Left lobe of liver (tissue), 2 donors: ENCODE data around the gene TUFT1. TPM values are rescaled to one million over a fixed set of nuclear protein-coding genes. Genes with fewer than 3 reads are reported as not detected.

Experiments used
- ATAC-seq: fragments of 200-7000 bp; cut with Tn5 transposase; one replicate; pipeline ENCODE4 v1.9.1; 2020; ENCODE audit warnings: mild to moderate bottlenecking, moderate library complexity
- DNase-seq: peaks from one replicate; pipeline ENCODE4 v3.0.0-alpha.2; 2020; ENCODE audit warnings: low spot score
- total RNA-seq: library from RNA; stranded (reverse); gene quantifications from one replicate; pipeline ENCODE4 v1.2.1, GENCODE V29; 2021
- donor health status: DM: no; HTN: no; CAD: no; lungs with moderate emphysema.
- donor health status: DM: no; HTN: yes; CAD: no.

TUFT1 gene, protein sequence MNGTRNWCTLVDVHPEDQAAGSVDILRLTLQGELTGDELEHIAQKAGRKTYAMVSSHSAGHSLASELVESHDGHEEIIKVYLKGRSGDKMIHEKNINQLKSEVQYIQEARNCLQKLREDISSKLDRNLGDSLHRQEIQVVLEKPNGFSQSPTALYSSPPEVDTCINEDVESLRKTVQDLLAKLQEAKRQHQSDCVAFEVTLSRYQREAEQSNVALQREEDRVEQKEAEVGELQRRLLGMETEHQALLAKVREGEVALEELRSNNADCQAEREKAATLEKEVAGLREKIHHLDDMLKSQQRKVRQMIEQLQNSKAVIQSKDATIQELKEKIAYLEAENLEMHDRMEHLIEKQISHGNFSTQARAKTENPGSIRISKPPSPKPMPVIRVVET
- total RNA-seq, result 1.4 TPM

DNA sequence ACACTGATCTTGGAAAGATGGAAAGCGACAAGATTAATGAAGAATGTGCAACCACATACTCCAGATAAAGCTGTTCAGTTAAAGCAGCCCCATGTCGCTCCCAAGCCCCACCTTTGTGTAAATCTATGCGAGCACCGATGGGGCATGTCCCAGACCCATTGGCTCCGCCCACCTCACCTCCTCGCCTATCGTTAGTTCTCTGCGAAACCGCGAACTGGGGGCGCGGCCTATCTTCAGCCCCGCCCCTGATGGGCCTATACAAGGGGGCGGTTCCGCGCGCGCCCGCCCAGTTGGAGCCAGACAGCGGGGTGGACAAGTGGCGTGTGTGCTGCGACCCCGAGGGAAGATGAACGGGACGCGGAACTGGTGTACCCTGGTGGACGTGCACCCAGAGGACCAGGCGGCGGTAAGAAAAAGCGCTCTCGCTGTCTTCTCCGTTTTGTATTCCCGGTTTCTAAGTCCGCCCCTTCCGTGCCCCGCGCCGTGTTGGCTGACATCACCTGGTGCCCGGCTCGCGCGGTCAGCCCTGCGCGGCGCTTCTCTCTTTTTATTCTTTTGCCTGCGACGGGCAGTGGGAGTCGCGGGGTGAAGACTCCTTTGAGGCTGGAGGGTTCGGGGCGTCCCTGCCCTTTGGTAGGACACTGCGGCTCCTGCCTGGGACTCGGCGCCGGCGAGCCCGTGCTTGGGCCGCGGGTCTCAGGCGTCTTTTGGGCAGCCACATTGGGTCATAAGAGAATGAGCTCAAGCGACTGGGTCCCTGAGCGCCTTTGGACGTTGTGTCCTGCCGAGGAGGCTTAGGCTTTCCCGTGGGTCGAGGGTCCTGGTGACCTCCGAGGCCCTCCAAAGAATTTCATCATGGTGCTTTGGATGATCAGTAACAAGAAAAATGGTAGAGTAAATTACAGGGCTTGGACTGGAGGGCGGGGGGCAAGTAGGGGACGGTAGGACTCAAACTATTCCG lies at the start of gene TUFT1:
Gene TUFT1, plus strand, starts transcription at position 289 of the 961 bp plus-strand sequence. Its CDS starts 58 bp downstream, at position 347.
- ATAC-seq (peak; percentile 90), DNase-seq (peak; percentile 90)

DNA sequence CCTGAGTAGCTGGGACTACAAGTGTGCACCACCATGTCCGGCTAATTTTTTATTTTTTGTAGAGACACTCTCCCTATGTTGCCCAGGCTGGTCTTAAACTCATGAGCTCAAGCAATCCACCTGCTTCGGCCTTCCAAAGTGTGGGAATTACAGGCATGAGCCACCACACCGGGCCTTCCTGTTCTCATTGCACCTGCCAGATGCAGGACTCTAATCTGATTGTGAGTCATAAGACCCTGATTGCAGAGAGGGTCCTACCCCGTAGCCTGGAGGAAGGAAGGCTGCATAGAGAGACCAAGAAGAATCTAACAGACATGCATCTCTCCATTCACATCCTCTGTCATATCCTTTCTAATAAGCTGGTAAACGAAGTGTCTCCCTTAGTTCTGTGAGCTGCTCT lies 48.5 kb upstream of the TUFT1 start:
- DNase-seq (no peak), ATAC-seq (no peak)

DNA sequence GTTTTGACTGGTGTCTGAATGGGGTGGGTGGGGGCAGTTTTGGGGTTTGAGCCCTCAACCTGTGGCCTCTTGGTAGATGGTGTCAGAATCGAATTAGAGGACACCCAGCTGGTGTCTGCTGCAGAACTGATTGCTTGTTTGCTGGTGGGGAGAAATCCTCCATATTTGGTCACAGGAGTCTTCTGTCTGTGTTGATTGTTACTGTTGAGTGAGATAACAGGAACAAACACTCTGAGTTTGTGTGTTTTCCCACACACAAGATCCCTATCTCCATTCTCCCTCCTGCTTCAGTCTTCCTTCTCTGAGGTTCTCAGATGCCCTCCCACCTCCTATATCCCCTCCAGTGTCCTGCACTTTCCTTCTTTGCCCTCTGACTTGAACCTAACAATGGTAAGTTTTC lies 48.0 kb upstream of the TUFT1 start:
- DNase-seq (no peak), ATAC-seq (no peak)

DNA sequence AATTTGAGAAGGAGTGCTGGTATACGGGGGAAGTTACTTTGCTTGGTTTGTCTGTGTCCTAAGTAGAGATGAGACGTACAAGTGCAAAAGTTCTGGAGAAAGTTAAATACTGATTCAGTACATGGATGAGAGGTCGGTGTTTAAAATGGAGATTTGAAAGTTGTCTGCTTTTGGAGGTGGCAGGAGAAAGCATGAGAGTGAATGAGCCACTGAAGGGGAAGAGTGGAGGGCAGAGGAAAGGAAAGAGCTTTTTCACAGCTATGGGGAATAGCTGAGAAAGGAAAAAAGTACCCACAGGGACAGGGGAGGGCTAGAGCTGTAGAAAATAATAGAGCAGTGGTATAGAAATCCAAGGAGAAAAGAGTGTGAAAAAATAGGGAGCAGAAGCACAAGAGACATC lies 47.1 kb upstream of the TUFT1 start:
- DNase-seq (no peak), ATAC-seq (no peak)

DNA sequence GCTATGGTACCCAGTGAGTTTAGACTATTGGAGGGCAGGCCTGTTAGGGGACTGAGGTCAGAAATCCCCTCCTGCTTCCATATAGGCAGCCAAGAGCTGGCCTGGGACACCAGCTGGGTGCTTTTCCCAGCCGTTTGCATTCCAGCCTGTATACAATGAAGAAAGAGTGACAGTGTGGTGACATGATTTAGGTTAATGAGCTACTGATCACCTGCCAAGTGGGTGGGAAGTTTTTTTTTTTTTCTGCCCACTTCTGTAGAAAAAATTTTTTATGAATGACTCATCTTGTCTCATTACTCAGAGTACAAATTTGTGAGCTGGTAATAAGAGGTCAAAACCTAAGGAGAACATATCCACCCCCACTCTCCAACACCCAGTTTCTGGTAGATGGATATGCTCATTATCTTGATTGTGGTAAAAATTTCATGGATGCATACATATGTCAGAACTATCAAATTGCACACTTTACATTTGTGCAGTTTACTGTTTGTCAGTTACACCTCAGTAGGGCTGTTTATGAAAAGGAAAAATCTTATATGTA lies 45.3 kb upstream of the TUFT1 start:
- ATAC-seq (no peak), DNase-seq (no peak)

DNA sequence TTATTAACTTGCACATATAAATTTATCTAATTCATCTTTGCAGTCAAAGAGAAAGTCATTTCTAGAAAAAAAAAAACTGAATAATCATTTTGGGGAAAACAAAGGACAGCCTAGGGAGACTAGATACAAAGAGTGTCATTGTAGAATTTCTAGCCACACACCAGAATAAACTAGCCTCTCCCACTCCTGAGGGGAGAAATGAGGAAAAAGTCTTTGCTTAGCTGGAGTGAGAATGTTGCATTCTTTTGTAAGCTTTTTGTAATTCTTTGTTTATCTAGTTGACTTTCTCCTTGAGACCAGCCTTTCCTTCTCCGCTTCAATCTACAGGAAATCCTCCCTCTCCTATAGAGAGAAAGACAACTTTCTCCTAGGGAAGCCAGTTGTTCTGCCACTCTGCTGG lies 44.8 kb upstream of the TUFT1 start:
- ATAC-seq (no peak), DNase-seq (no peak)

DNA sequence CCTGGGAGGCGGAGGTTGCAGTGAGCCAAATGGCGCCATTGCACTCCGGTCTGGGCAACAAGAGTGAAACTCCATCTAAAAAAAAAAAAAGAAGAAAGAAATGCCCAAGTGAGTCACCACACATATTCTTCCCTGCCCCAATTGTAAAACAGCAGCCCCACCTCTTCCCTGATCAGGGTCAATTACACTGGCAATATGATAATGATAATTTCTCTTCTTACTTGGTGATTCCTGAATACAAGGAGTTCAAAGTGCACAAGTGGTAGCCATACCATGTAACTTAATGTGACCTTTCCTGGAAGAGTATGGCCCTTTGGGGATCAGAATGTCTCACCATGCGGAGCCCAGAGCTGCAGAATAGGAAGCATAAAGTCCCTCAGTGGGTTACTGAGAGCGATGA lies 40.7 kb upstream of the TUFT1 start:
- no peak for DNase-seq
- ATAC-seq, result no peak

DNA sequence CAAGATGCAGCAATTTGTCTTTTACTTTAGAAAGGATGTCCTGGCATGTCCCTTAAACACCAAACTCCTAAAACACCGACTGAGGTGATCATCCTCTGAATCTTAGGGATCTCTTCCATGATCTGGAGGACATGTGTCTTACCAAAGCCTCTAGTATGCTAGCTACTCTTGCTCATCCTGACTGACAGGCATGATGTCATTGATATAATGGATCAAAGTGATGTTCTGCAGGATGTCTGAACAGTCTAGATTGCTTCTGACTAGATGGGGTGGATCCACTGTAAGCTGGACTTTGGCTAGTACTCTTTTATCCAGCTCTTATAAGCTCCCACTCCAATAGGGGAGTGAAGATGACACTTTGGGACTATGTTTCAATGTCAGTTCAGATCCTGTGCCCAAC lies 40.2 kb upstream of the TUFT1 start:
- ATAC-seq (no peak), DNase-seq (no peak)

DNA sequence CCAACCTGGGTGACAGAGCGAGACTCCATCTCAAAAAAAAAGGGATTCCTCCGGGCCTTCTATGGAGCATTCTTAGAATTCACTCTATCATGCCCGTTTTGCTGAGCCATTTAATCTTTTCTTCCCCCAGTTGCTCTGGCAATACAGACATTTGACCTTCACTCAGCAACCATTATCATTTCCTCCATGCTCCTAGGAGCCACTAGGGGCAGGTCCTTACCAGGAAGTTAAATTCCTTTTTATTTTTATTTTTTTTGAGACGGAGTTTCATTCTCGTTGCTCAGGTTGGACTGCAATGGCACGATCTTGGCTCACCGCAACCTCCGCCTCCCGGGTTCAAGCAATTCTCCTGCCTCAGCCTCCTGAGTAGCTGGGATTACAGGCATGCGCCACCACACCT lies 38.6 kb upstream of the TUFT1 start:
- ATAC-seq (peak; percentile 31), DNase-seq (no peak)

DNA sequence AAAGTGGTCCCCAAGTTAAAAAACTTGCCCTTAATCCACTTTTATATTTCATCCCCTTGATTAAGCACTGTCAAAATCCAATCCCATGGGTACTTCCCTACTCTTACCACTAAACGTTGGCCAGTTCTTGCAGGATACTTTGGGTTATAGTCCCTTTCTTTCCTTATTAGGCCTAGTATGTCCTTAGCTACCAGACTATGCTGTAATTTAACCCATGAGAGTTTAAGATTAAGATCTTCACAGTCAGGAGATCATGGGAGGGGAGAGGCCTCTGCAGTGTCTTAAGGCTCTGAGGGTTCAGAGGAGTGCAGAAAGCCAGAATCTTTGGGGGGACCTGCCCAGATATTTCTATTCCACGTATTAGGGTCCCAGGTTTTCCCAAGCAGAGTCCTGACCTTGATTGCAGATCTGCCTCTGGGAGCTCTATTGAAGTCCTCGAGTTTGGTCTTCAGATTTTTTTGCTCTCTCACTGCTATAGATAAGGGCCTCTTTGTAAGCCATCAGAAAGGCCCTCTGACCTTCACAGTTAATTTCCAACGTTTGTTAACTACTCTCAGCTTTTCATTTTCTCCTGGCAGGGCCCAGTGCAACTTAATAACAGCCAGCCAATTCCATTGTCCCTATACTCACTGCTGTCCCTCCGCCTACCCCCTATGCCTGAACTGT lies 37.9 kb upstream of the TUFT1 start:
- no peak for ATAC-seq

DNA sequence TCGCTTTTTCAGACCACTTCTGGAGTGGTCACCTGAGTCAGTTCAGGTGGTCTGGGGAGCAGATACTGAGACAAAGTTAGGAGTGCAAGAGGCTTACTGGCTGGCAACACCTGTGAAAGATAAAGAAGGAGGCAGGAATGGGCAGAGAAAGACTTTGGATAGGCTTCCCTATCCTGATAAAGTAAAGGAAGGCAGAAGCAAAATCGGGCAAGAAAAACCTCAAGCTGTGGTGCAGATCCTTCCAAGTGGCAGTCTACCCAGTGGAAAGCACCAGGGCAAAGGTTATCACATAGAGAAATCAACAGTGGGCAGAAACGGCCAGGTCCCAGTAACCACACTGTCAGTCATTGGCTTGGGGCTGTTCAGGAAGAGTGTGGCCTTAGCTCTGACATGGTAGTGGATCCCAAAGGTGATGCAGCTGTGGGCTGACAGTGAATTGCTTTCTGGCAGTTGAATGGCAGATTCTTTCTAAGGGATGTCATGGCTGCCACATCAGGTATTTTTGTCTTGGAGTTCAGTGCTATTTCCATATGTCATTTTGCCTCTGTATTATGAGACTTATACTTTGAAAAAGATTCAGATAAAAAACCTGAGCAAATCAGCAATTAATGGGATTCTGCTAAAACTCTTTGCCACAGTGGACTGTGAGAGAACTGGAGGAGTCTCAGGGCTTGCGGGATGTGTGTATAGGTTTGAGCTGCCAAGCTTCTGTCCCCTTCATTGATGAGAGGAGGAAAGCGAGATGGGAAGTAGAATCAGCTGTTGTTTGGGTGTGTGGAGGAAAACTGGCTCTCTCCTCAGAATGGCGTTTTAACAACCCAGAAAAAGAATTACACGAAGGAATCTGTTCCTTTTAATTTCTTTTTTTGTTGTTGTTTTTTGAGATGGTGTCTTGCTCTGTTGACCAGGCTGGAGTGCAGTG lies 37.0 kb upstream of the TUFT1 start:
- no peak for DNase-seq
- ATAC-seq, result no peak

More for the DNA sequence above, 37.9 kb upstream of the TUFT1 start:
- DNase-seq, result no peak

DNA sequence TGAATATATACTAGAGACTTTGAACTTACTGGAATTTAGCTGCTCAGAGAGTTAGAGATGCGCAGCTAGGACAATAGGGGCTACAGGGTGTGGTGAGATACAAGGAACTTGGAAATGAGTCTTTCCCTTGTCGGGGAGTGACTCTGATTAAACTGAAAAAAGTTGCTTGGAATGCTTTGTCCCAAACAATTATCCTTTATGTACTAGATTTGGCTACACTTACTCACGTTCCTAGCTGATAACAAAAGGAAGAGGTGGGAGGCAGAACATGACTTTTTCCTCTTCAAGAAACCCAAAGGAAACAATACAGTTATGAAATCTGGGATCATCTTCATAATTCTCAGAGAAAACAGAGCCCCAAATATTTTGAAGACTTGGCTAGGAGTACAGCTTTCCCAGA lies 35.9 kb upstream of the TUFT1 start:
- DNase-seq (no peak), ATAC-seq (no peak)

DNA sequence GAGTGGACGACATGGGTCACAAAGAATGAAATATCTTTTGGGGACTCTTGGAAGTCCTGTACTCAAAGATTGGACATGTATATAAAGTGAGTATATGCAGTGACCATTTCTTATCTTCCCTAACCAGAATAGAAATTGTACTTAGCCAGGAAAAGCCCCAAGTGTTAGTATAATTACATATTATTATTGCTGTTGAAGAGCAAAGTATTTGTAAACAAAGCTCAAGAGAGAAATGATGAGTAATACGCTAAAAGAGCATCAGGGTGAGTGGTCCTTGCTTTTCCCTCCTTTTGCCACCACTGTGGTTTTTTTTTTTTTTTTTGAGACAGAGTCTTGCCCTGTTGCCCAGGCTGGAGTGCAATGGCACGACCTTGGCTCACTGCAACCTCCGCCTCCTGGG lies 35.4 kb upstream of the TUFT1 start:
- DNase-seq (no peak), ATAC-seq (no peak)

DNA sequence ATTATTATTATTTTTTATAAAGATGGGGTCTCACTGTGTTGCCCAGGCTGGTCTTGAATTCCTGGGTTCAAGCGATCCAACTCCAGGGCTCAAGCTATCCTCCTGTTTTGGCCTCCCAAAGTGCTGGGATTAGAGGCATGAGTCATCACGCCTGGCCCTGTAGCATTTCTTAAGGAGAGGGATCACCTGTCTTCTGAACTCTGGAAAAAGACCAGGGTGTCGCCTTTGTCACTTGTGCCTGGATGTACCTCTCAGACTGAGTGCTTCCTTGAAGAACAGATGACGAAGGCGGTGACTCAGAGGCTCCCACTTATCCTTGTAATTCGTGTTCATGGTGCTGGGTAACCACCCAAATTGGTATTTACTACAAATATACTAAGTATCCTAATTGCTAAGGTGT lies 31.3 kb upstream of the TUFT1 start:
- DNase-seq, result no peak
- no peak for ATAC-seq

DNA sequence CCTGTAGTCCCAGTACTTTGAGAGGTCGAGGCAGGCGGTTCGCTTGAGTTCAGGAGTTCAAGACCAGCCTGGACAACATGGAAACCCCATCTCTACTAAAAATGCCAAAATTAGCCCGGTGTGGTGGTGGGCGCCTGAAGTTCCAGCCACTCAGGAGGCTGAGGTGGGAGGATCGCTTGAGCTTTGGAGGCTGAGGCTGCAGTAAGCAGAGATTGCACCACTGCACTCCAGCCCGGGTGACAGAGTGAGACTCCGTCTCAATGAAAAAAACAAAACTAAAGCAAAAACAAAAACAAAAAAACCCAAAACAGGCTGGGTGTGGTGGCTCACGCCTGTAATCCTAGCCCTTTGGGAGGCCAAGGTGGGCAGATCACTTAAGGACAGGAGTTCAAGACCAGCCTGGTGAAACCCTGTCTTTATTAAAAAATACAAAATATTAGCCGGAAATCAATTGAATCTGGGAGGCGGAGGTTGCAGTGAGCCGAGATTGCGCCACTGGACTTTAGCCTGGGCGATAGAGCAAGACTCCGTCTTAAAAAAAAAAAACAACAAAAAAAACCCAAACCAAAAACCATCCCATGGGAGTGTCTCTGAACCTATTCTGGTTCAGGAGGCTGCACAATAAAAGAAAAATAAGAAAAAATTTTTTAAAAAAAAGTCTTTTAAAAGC lies 30.6 kb upstream of the TUFT1 start:
- no peak for DNase-seq
- ATAC-seq, result no peak

DNA sequence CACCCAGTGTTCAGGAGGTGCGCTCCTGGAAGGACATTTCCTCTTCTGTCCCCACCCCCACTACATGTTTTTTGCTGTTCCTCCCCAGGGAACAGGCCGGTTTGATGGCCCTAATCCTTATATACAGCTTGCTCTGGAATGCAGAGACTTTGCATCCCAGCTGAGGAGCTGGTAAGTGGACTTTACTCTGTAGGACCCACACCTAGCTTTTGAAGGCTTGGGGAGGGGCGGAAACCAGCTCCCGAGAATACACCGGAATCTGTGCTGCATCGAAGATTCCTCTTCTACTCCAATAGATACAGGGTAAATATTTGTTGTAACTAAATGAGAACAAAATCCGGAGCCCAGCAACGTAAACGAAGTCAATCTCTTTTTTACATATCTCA lies 30.1 kb upstream of the TUFT1 start:
- no peak for ATAC-seq
- no peak for DNase-seq

DNA sequence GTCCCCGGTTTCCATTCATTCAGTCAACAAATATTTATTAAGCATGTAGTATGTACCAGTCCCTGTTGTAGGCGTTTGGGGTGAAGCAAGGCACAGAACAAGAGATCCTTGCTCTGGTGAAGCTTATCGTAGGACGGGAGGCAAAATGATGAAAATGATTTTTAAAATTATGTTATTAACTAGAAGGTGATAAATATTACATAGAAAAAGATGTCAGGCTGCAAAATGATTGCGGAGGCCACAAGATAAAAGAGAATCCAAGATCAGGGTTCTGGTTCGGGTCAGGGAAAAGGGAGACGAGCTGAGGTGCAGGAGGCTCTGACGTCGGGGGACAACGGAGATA lies 29.5 kb upstream of the TUFT1 start:
- DNase-seq (no peak), ATAC-seq (no peak)

DNA sequence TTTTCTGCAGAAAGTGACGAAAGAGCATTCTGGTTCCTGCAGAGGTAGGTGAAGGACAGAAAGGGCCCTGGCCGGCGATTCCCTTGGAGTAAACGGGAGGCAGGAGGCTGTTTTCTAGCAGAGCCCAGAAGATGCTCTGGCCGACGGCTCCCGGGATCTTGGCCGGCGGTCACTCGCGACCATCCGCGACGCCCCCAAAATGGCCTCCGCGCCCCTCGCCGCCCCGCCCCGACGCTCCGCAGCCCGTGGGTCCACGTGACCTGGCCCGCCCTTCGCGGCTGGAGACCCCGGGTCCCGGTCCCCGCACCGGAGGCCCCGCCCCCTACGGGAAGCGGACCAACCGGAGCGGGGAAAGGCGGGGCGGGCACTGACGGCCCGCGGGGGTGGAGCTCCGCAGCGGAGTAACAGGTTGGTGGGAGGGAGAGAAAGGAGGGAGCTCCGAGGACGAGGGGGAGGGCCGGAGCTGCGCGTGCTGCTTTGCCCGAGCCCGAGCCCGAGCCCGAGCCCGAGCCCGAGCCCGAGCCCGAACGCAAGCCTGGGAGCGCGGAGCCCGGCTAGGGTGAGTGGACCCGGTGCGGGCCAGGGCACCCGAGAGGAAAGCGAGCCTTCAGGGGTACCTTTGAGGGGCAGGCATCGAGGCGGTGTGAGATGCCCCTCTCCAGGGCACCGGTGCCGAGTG lies 29.0 kb upstream of the TUFT1 start, which contains the start of gene CGN:
Gene CGN, plus strand, starts transcription at position 431 of the 679 bp plus-strand sequence. CDS start 7,133 bp downstream, outside the sequence.
- ATAC-seq, result peak; percentile 78
- peak; percentile 91 for DNase-seq
